Kidney (tissue), 14 donors: ENCODE measurements around the gene CD44. TPM values are rescaled to one million over a fixed set of nuclear protein-coding genes. Genes with fewer than 3 reads are reported as not detected.

Experiments used
- DNase-seq, 5 donors: peaks; one replicate each; pipeline ENCODE4 v3.0.0-alpha.2; 2013 to 2020
- FAIRE-seq: peaks from 2 replicates; lab custom pipeline; 2012; peaks lifted over from hg19 to GRCh38; lab: Jason Lieb, UNC
- H3K27ac ChIP-seq, 2 donors: one replicate each; pipeline ENCODE4 v1.7.0; 2013; ENCODE audit warnings: low read depth in 2 of 2, low read length in 2 of 2, inconsistent platforms in 1 of 2
- H3K27me3 ChIP-seq: one replicate; pipeline ENCODE4 v1.7.1; 2013; ENCODE audit warnings: low read length, inconsistent platforms; ENCODE audit not compliant: control insufficient read depth, insufficient read depth
- H3K36me3 ChIP-seq, 3 donors: one replicate each; pipeline versions ENCODE4 v1.7.0 to v1.7.1; 2013; ENCODE audit warnings: low read length in 3 of 3, control low read depth in 1 of 3, inconsistent platforms in 1 of 3; ENCODE audit not compliant: insufficient read depth in 3 of 3, control insufficient read depth in 2 of 3
- H3K4me1 ChIP-seq, 3 donors: one replicate each; pipeline versions ENCODE4 v1.7.0 to v1.7.1; 2013; ENCODE audit warnings: low read length in 3 of 3, inconsistent platforms in 1 of 3, low read depth in 1 of 3; ENCODE audit not compliant: control insufficient read depth in 2 of 3, insufficient read depth in 2 of 3
- H3K4me3 ChIP-seq, 3 donors: one replicate each; pipeline versions ENCODE4 v1.7.0 to v1.8.1; 2013; ENCODE audit warnings: low read length in 3 of 3, control low read depth in 1 of 3, inconsistent platforms in 1 of 3
- H3K9ac ChIP-seq, 3 donors: one replicate each; pipeline versions ENCODE4 v1.7.0 to v1.7.1; 2013; ENCODE audit warnings: low read length in 3 of 3, control low read depth in 1 of 3, inconsistent platforms in 1 of 3
- H3K9me3 ChIP-seq, 3 donors: one replicate each; pipeline versions ENCODE4 v1.7.0 to v1.7.1; 2013; ENCODE audit warnings: low read length in 3 of 3, control low read depth in 1 of 3, inconsistent platforms in 1 of 3; ENCODE audit not compliant: control insufficient read depth in 2 of 3, insufficient read depth in 1 of 3
- CTCF ChIP-seq: IDR thresholded peaks from 3 replicates; pipeline ENCODE4 v1.5.1; 2012; ENCODE audit warnings: mild to moderate bottlenecking, moderate library complexity, borderline replicate concordance; ENCODE audit not compliant: insufficient read depth; ENCODE audit errors: extremely low read depth
- intact Hi-C: fragments of 100-400 bp; cut with DNase I; formaldehyde crosslinking; loops from one replicate; pipeline ENCODE4 v1.11.1; 2022
- polyA plus RNA-seq: library from polyadenylated mRNA; stranded (reverse); fragments of 350-450 nt; fragmentation: Illumina TruSeq; extraction: RNeasy Lipid Tissue Mini Kit (QIAGEN cat#74804); gene quantifications from one replicate; pipeline ENCODE4 v1.2.3, GENCODE V29; 2014; ENCODE audit warnings: low read depth, low replicate concordance; ENCODE audit not compliant: insufficient read depth
- total RNA-seq: library from RNA; stranded (reverse); fragmentation: NEBNext Ultra II Directional; extraction: Animal tissue kit (Norgen Biotek cat#: 25700); gene quantifications from one replicate; pipeline ENCODE4 v1.2.1, GENCODE V29; 2021
- donor health status: control.
- donor health status: control.
- donor health status: control.
- donor health status: control.
- donor health status: control.
- donor health status: DM: yes; HTN: yes; CAD: no.
- donor health status: Normal renal cell carcinoma (clear cell type).

CD44 gene
- total and polyA plus RNA-seq, 2 donors from 2014 or later: 13.8 to 235 TPM

- Histone ChIP-seq H3K4me3 (no peak overlapping the region), H3K9ac (no peak overlapping the region), H3K9me3 (no peaks in the 10 kb centered on the region), H3K27ac (no peak overlapping the region), H3K27me3 (no peaks in the 10 kb centered on the region), H3K4me1 (no peaks in the 10 kb centered on the region), H3K36me3 (no peaks in the 10 kb centered on the region)
- DNase-seq (no peak), FAIRE-seq (no peak)
- intact Hi-C loops: no loop called here
- no peak for TF ChIP-seq CTCF
Measured at GRCh38 chr11:35146711-35147110, 7.7 kb downstream of the CD44 start.

DNA sequence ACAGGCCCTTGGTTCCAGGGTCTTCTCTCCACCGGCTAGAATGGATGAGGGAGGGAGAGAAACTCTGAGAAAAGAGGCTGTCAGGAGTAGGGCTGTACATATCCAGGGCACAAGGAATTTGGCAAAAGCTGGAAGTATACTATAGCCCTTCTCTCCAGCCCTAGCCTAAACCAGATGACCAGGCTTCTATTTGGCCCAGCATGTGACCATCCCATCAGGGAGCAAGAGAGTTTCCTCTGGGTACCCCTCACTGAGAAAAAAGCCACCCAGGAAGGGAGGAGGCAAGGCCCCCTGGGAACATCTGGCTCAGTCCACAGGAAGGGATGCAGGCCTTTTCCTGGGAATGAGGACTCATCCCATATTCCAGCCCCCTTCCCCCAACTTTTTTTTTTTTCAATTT is 8.3 kb downstream of the CD44 start:
- Histone ChIP-seq H3K9me3 (no peaks in the 10 kb centered on the region), H3K36me3 (no peaks in the 10 kb centered on the region), H3K4me3 (no peak overlapping the region), H3K9ac (no peak overlapping the region), H3K27me3 (no peaks in the 10 kb centered on the region), H3K27ac (no peak overlapping the region), H3K4me1 (no peaks in the 10 kb centered on the region)
- intact Hi-C loops: no loop called here
- FAIRE-seq (no peak), DNase-seq (no peak)
- no peak for TF ChIP-seq CTCF

- Histone ChIP-seq H3K9ac (no peak overlapping the region), H3K4me3 (no peak overlapping the region), H3K9me3 (no peaks in the 10 kb centered on the region), H3K27me3 (no peaks in the 10 kb centered on the region), H3K4me1 (no peaks in the 10 kb centered on the region), H3K27ac (no peak overlapping the region), H3K36me3 (no peaks in the 10 kb centered on the region)
- FAIRE-seq: no peak
- TF ChIP-seq CTCF: no peak
- DNase-seq: no peak
- intact Hi-C loops: no loop called here
Measured at GRCh38 chr11:35148163-35148837, 9.3 kb downstream of the CD44 start.

- no peak overlapping the region for H3K4me3 ChIP-seq
- no peaks in the 10 kb centered on the region for H3K4me1 ChIP-seq
- no peak for DNase-seq
- no peaks in the 10 kb centered on the region for H3K27me3 ChIP-seq
- no peak for TF ChIP-seq CTCF
- no peak for FAIRE-seq
- intact Hi-C loops: no loop called here
- H3K27ac ChIP-seq: no peak overlapping the region
- no peaks in the 10 kb centered on the region for H3K9me3 ChIP-seq
- H3K9ac ChIP-seq: no peak overlapping the region
- no peaks in the 10 kb centered on the region for H3K36me3 ChIP-seq
Measured at GRCh38 chr11:35150454-35150853, 11.5 kb downstream of the CD44 start.
